HepG2 (cell line): ENCODE data around the gene PRKCSH. TPM values are rescaled to one million over a fixed set of nuclear protein-coding genes. Genes with fewer than 3 reads are reported as not detected.

Source experiments
- ADNP ChIP-seq: sonication (generic); formaldehyde crosslinking; IDR thresholded peaks from 2 replicates; pipeline ENCODE4 v1.4.0; 2020; ENCODE audit warnings: missing genetic modification reagents
- CHCHD3 ChIP-seq: sonication (generic); formaldehyde crosslinking; IDR thresholded peaks from 2 replicates; pipeline ENCODE4 v1.8.0; 2022; ENCODE audit warnings: mild to moderate bottlenecking, missing genetic modification reagents, moderate library complexity
- EED ChIP-seq: sonication (generic); formaldehyde crosslinking; IDR thresholded peaks from 2 replicates; pipeline ENCODE4 v1.5.0; 2020; ENCODE audit warnings: mild to moderate bottlenecking, missing genetic modification reagents
- ELF1 ChIP-seq: sonication (generic); formaldehyde crosslinking; IDR thresholded peaks from 2 replicates; pipeline ENCODE4 v1.4.0; 2020; ENCODE audit warnings: missing genetic modification reagents
- IRF1 ChIP-seq: sonication (generic); formaldehyde crosslinking; IDR thresholded peaks from 2 replicates; pipeline ENCODE4 v1.4.0; 2020; ENCODE audit warnings: low read depth, mild to moderate bottlenecking, missing genetic modification reagents
- KDM6A ChIP-seq: IDR thresholded peaks from 2 replicates; pipeline ENCODE4 v1.6.1; 2016; ENCODE audit warnings: low read depth
- MBNL3 ChIP-seq: fragments of 250-450 bp; sonication (Bioruptor Pico); conservative IDR thresholded peaks from 2 replicates; pipeline ENCODE4 v1.8.0; 2022; ENCODE audit warnings: mild to moderate bottlenecking, inconsistent platforms
- MIER2 ChIP-seq: IDR thresholded peaks from 2 replicates; pipeline ENCODE4 v1.6.1; 2016; ENCODE audit warnings: missing biosample characterization, missing genetic modification reagents
- NFYB ChIP-seq: sonication (generic); formaldehyde crosslinking; IDR thresholded peaks from 2 replicates; pipeline ENCODE4 v1.4.0; 2020; ENCODE audit warnings: missing genetic modification reagents
- NONO ChIP-seq, 2 experiments: fragments of 450-650 bp in 1 of 2; sonication (generic) in 1 of 2; formaldehyde crosslinking in 1 of 2; IDR thresholded peaks in 1 of 2; conservative IDR thresholded peaks in 1 of 2; 2 replicates each; pipeline versions ENCODE4 v1.6.1 to v1.8.0; 2017 to 2022; ENCODE audit warnings: mild to moderate bottlenecking in 1 of 2, missing genetic modification reagents in 1 of 2, moderate library complexity in 1 of 2
- NR0B2 ChIP-seq: sonication (generic); formaldehyde crosslinking; IDR thresholded peaks from 2 replicates; pipeline ENCODE4 v1.4.0; 2020; ENCODE audit warnings: mild to moderate bottlenecking, missing genetic modification reagents
- POGK ChIP-seq: sonication (generic); formaldehyde crosslinking; conservative IDR thresholded peaks from 2 replicates; pipeline ENCODE4 v1.8.0; 2022; ENCODE audit warnings: mild to moderate bottlenecking, moderate library complexity, missing genetic modification reagents
- RFX3 ChIP-seq: IDR thresholded peaks from 2 replicates; pipeline ENCODE4 v1.6.1; 2016; ENCODE audit warnings: missing biosample characterization, missing genetic modification reagents
- SALL1 ChIP-seq: sonication (generic); formaldehyde crosslinking; IDR thresholded peaks from 2 replicates; pipeline ENCODE4 v1.8.0; 2022; ENCODE audit warnings: mild to moderate bottlenecking, missing genetic modification reagents
- SAP130 ChIP-seq: IDR thresholded peaks from 2 replicates; pipeline ENCODE4 v1.6.1; 2016; ENCODE audit warnings: low read depth
- ZNF121 ChIP-seq: sonication (generic); formaldehyde crosslinking; IDR thresholded peaks from 2 replicates; pipeline ENCODE4 v1.5.0; 2020; ENCODE audit warnings: mild to moderate bottlenecking, missing genetic modification reagents
- ZNF136 ChIP-seq: sonication (generic); formaldehyde crosslinking; IDR thresholded peaks from 2 replicates; pipeline ENCODE4 v1.8.1; 2022; ENCODE audit warnings: low read depth, mild to moderate bottlenecking, moderate library complexity, missing genetic modification reagents
- ZNF20 ChIP-seq: sonication (generic); formaldehyde crosslinking; IDR thresholded peaks from 2 replicates; pipeline ENCODE4 v1.4.0; 2020; ENCODE audit warnings: mild to moderate bottlenecking, moderate library complexity, missing genetic modification reagents
- ZNF253 ChIP-seq: sonication (generic); formaldehyde crosslinking; IDR thresholded peaks from 2 replicates; pipeline ENCODE4 v1.8.0; 2022; ENCODE audit warnings: mild to moderate bottlenecking, missing genetic modification reagents, borderline replicate concordance
- ZNF329 ChIP-seq: sonication (generic); formaldehyde crosslinking; IDR thresholded peaks from 2 replicates; pipeline ENCODE4 v1.9.0; 2021; ENCODE audit warnings: low read depth, mild to moderate bottlenecking, missing genetic modification reagents
- ZNF678 ChIP-seq: sonication (generic); formaldehyde crosslinking; IDR thresholded peaks from 2 replicates; pipeline ENCODE4 v1.4.0; 2020; ENCODE audit warnings: mild to moderate bottlenecking, missing genetic modification reagents
- polyA plus RNA-seq, 8 experiments: library from polyadenylated mRNA; depleted of rRNA in 3 of 8; stranded (reverse) in 7 of 8; unstranded in 1 of 8; fragments of >200 nt; fragmentation: Illumina TruSeq in 4 of 8; extraction: Trizol in 4 of 8; gene quantifications; 2 replicates each; pipeline versions ENCODE4 v1.2.1 to v1.2.3, GENCODE V29; 2011 to 2016; ENCODE audit warnings: low read depth in 4 of 8, missing spikeins in 1 of 8, mixed read lengths in 1 of 8; ENCODE audit not compliant: insufficient read depth in 1 of 8
- total RNA-seq, 5 experiments: library from RNA; depleted of rRNA; stranded (reverse); fragments of >200 nt; fragmentation: Illumina TruSeq; extraction: Trizol; gene quantifications; 2 replicates each; pipeline ENCODE4 v1.2.3, GENCODE V29; 2016; ENCODE audit warnings: low read depth in 1 of 5

The PRKCSH gene
- total and polyA plus RNA-seq, 2 of the 13 experiments (the other 11 are each of a cell fraction or from before 2014, with no cell fraction given) = 85.1 to 125 TPM

- no peak for TF ChIP-seq ZNF136 (CRISPR knock-in tag)
- TF ChIP-seq ZNF678 (CRISPR knock-in tag) = 0 out of 2 replicates have a peak, but pooled peaks have one; percentile 31
- peak; percentile 46; the same call in 1 of the 2 replicates for TF ChIP-seq SALL1 (CRISPR knock-in tag)
- TF ChIP-seq ELF1 (CRISPR knock-in tag) = no peak
- no peak for TF ChIP-seq RFX3 (CRISPR knock-in tag)
- TF ChIP-seq CHCHD3 (CRISPR knock-in tag) = 0 out of 2 replicates have a peak, but pooled peaks have one; percentile 38
- no peak for TF ChIP-seq ZNF121
- peak; percentile 33; the same call in 1 of the 2 replicates for TF ChIP-seq POGK
- no peak for TF ChIP-seq MBNL3 (CRISPR knock-in tag)
- TF ChIP-seq ADNP (CRISPR knock-in tag) = no peak
- TF ChIP-seq ZNF20 = 0 out of 2 replicates have a peak, but pooled peaks have one; percentile 49
- TF ChIP-seq ZNF253 (CRISPR knock-in tag) = no peak
- no peak for TF ChIP-seq IRF1 (CRISPR knock-in tag)
- peak; percentile 62 for TF ChIP-seq NFYB (CRISPR knock-in tag)
- 0 out of 2 replicates have a peak, but pooled peaks have one; percentile 17 for TF ChIP-seq ZNF329 (CRISPR knock-in tag)
- TF ChIP-seq SAP130 (CRISPR knock-in tag) = 0 out of 2 replicates have a peak, but pooled peaks have one; percentile 17
- TF ChIP-seq NONO (IDR thresholded peaks at IDR 0.05) = no peak
- no peak for TF ChIP-seq NONO (CRISPR knock-in tag; conservative IDR thresholded peaks at IDR 0.05)
- no peak for TF ChIP-seq NR0B2
- TF ChIP-seq KDM6A (CRISPR knock-in tag) = no peak
- peak; percentile 87; the same call in 1 of the 2 replicates for TF ChIP-seq MIER2 (CRISPR knock-in tag)
- no peak for TF ChIP-seq EED
Measured at GRCh38 chr19:11481534-11482383, 46.3 kb downstream of the PRKCSH start (continued).
